Vagina (tissue), 2 donors: ENCODE data around the gene C3.

Source experiments
- POLR2A ChIP-seq, 2 donors: fragments of 450-650 bp; IDR thresholded peaks; one replicate each; pipeline ENCODE4 v1.6.1; 2017; ENCODE audit warnings: antibody characterized with exemption in 2 of 2, mild to moderate bottlenecking in 2 of 2, moderate library complexity in 2 of 2
- POLR2AphosphoS5 ChIP-seq, 2 donors: sonication (generic); formaldehyde crosslinking; IDR thresholded peaks; one replicate each; pipeline ENCODE4 v1.9.0; 2017; ENCODE audit warnings: antibody characterized with exemption in 2 of 2, mild to moderate bottlenecking in 2 of 2, low read depth in 1 of 2; ENCODE audit not compliant: insufficient read depth in 1 of 2
- TF ChIP-seq, protein P1 (sequence below), 3 experiments: fragments of 450-650 bp in 2 of 3; fragments of 200-600 bp in 1 of 3; sonication (generic) in 1 of 3; IDR thresholded peaks; one replicate each; pipeline ENCODE4 v1.5.1; 2017 to 2019; ENCODE audit warnings: antibody characterized with exemption in 3 of 3, mild to moderate bottlenecking in 2 of 3, moderate library complexity in 2 of 3

DNA sequence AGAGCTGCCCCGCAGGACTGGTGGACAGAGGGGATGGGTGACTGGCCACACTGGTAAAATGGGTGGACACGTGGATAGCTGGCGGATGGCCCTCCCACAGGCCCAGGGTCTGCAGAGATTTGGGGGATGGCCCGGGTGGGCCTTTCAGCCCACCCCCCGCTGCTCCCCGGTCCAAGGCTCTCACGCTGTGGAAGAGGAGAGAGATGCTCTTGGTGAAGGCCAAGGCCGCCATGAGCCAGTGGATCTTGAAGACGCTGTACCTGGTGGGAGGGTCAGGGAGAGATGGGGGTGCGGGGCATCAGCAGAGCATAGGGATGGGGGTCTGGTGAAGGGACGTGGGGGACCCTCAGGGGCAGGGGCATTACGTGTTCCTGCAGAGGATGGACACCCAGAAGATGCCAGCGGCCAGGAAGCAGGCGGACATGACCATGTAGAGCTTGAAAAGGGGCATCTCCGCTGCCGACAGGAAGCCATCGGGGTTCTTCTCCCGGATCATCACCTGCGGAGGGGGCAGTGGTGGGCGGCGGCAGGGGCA lies 12.4 kb upstream of the C3 start:
- TF ChIP-seq, protein P1, sequence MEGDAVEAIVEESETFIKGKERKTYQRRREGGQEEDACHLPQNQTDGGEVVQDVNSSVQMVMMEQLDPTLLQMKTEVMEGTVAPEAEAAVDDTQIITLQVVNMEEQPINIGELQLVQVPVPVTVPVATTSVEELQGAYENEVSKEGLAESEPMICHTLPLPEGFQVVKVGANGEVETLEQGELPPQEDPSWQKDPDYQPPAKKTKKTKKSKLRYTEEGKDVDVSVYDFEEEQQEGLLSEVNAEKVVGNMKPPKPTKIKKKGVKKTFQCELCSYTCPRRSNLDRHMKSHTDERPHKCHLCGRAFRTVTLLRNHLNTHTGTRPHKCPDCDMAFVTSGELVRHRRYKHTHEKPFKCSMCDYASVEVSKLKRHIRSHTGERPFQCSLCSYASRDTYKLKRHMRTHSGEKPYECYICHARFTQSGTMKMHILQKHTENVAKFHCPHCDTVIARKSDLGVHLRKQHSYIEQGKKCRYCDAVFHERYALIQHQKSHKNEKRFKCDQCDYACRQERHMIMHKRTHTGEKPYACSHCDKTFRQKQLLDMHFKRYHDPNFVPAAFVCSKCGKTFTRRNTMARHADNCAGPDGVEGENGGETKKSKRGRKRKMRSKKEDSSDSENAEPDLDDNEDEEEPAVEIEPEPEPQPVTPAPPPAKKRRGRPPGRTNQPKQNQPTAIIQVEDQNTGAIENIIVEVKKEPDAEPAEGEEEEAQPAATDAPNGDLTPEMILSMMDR (IDR thresholded peaks at IDR 0.05), result no peak
- no peak for TF ChIP-seq POLR2A (IDR thresholded peaks at IDR 0.05)
- TF ChIP-seq POLR2AphosphoS5 (IDR thresholded peaks at IDR 0.05; ENCODE audit: insufficient read depth in 1 of 2, low read depth in 1 of 2), result no peak
